Nephron progenitor cell (in vitro differentiated cells): ENCODE measurements around the gene MICA.

Experiments used
- DNase-seq: peaks from one replicate; pipeline ENCODE4 v3.0.0; 2021
- H3K27ac Mint-ChIP-seq: 2 replicates; pipeline ENCODE4 v1.8.0; 2021; ENCODE audit warnings: mild to moderate bottlenecking, moderate library complexity, mixed read lengths
- H3K27me3 Mint-ChIP-seq: 2 replicates; pipeline ENCODE4 v1.8.0; 2021; ENCODE audit warnings: mild to moderate bottlenecking, low read depth, mixed read lengths; ENCODE audit not compliant: poor library complexity
- H3K36me3 Mint-ChIP-seq: 2 replicates; pipeline ENCODE4 v1.8.0; 2021; ENCODE audit warnings: low read depth, mixed read lengths
- H3K4me1 Mint-ChIP-seq: 2 replicates; pipeline ENCODE4 v1.8.0; 2021; ENCODE audit warnings: mixed read lengths
- H3K4me3 Mint-ChIP-seq: 2 replicates; pipeline ENCODE4 v1.8.0; 2021; ENCODE audit warnings: mild to moderate bottlenecking, moderate library complexity, mixed read lengths
- H3K9me3 Mint-ChIP-seq: 2 replicates; pipeline ENCODE4 v1.8.0; 2021; ENCODE audit warnings: mild to moderate bottlenecking, moderate library complexity, mixed read lengths
- TF ChIP-seq, protein P1 (sequence below): fragments of 200-600 bp; sonication (generic); IDR thresholded peaks from 2 replicates; pipeline ENCODE4 v1.5.0; 2021; ENCODE audit warnings: antibody characterized with exemption

Gene MICA

DNA sequence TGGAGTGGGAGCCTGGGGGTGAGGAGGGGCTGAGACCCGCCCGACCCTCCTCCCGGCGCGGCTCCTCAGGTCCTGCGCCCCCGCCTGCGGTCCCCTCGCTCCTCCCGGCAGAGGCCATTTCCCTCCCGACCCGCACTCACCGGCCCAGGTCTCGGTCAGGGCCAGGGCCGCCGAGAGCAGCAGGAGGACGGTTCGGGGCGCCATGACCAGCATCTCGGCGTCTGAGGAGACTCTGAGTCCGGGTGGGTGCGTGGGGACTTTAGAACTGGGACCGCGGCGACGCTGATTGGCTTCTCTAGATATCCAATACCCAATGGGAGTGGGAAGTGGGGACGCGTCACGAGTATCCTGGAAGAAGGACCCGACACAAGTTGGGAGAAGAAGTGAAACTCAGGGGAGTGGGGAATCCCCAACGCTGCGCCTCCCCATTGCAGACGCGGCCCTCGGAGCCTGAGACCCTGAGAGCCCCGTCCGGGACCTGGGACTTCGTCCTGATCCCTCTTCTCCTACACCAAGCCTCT, 46.4 kb upstream of the MICA start, which contains the start of gene HLA-B:
TSS of gene HLA-B (minus strand) at position 234 of the 521 bp plus-strand sequence. CDS start at position 213, 21 bp downstream.
- H3K4me1 Mint-ChIP-seq, result peaks cover 5% of the 10 kb centered on the region
- DNase-seq, result peak; percentile 49
- TF ChIP-seq, protein P1, sequence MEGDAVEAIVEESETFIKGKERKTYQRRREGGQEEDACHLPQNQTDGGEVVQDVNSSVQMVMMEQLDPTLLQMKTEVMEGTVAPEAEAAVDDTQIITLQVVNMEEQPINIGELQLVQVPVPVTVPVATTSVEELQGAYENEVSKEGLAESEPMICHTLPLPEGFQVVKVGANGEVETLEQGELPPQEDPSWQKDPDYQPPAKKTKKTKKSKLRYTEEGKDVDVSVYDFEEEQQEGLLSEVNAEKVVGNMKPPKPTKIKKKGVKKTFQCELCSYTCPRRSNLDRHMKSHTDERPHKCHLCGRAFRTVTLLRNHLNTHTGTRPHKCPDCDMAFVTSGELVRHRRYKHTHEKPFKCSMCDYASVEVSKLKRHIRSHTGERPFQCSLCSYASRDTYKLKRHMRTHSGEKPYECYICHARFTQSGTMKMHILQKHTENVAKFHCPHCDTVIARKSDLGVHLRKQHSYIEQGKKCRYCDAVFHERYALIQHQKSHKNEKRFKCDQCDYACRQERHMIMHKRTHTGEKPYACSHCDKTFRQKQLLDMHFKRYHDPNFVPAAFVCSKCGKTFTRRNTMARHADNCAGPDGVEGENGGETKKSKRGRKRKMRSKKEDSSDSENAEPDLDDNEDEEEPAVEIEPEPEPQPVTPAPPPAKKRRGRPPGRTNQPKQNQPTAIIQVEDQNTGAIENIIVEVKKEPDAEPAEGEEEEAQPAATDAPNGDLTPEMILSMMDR, result no peak
- peak within 1 kb of the TSS; percentile 79 for H3K4me3 Mint-ChIP-seq
- no peaks in the 10 kb centered on the region for H3K36me3 Mint-ChIP-seq
- H3K27me3 Mint-ChIP-seq, result peaks cover 100% of the 10 kb centered on the region
- no peak within 1 kb of the TSS for H3K27ac Mint-ChIP-seq
- peaks cover 16% of the 10 kb centered on the region for H3K9me3 Mint-ChIP-seq

DNA sequence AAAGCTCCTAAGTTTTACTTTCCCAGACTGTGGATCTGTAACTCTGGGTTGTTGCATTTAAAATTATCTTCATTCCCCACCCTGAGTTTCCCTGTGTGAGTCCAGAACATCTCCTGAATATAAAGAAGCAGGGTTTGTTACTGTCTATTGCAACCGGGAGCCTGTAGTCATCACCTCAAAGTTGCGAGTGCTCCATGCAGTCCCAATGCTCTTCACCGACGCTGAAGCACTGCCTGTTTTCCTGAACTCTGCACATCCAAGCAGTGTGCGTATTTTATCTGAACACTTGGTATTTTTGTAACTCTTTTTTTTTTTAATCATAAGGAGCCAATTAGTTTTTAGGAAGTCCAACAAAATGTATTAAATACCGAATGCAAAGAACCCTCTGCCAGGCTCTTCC, 45.5 kb upstream of the MICA start:
- H3K9me3 Mint-ChIP-seq, result peaks cover 17% of the 10 kb centered on the region
- H3K36me3 Mint-ChIP-seq, result no peaks in the 10 kb centered on the region
- H3K27ac Mint-ChIP-seq, result no peak overlapping the region
- no peak for DNase-seq
- no peak overlapping the region for H3K4me3 Mint-ChIP-seq
- peaks cover 5% of the 10 kb centered on the region for H3K4me1 Mint-ChIP-seq
- H3K27me3 Mint-ChIP-seq, result peaks cover 100% of the 10 kb centered on the region
- TF ChIP-seq, protein P1, result no peak

DNA sequence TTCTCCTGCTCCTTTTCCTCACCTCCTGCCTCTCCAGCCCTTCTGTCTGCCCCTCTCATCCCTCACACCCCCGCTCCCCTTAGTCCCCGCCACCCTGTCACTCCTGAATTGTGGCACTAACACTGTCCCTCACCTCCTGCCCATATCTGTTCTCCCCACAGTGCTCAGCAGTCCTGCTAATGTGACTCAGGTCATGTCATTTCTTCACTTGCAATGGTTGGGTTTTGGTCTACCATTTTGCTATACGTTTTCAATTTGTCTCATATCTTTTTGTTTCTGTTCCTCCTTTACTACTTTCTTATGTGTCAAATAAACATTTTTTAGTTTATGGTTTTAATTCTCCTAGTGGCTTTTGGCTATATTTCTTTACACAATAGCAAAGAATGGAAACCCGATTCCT, 45.1 kb upstream of the MICA start:
- TF ChIP-seq, protein P1, result no peak
- Mint-ChIP-seq H3K27me3 (peaks cover 100% of the 10 kb centered on the region), H3K36me3 (no peaks in the 10 kb centered on the region), H3K4me3 (no peak overlapping the region), H3K27ac (no peak overlapping the region), H3K9me3 (peaks cover 17% of the 10 kb centered on the region), H3K4me1 (peaks cover 5% of the 10 kb centered on the region)
- DNase-seq, result no peak

DNA sequence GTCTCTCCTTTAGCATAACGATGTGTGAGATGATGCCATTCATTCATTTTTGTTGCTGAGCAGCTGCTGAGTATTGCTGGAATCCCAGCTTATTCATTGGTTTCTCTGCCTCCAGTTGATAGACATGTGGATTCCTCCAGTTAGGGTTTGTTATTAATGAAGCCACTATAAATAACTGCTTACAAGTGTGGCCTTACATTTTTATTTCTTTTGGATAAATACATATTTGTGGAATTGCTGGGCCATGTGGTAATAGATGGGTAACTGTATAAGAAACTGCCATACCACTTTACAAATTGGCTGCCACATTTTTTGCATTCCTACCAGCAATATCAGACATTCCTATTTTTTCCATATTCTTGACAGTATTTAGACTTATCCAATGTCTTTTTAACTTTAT, 43.8 kb upstream of the MICA start:
- Mint-ChIP-seq H3K4me3 (no peak overlapping the region), H3K27ac (no peak overlapping the region), H3K36me3 (no peaks in the 10 kb centered on the region), H3K27me3 (peaks cover 100% of the 10 kb centered on the region), H3K4me1 (peaks cover 5% of the 10 kb centered on the region), H3K9me3 (peaks cover 17% of the 10 kb centered on the region)
- TF ChIP-seq, protein P1, result no peak
- DNase-seq, result no peak

GRCh38 chr6:31362751-31363150, 40.6 kb upstream of the MICA start:
- no peak overlapping the region for H3K27ac Mint-ChIP-seq
- H3K4me1 Mint-ChIP-seq, result peaks cover 4% of the 10 kb centered on the region
- H3K4me3 Mint-ChIP-seq, result no peak overlapping the region
- peaks cover 100% of the 10 kb centered on the region for H3K27me3 Mint-ChIP-seq
- peaks cover 17% of the 10 kb centered on the region for H3K9me3 Mint-ChIP-seq
- TF ChIP-seq, protein P1, result no peak
- no peaks in the 10 kb centered on the region for H3K36me3 Mint-ChIP-seq
- DNase-seq, result no peak

GRCh38 chr6:31363811-31364210, 39.6 kb upstream of the MICA start:
- Mint-ChIP-seq H3K27me3 (peaks cover 100% of the 10 kb centered on the region), H3K4me3 (no peak overlapping the region), H3K27ac (no peak overlapping the region), H3K36me3 (no peaks in the 10 kb centered on the region), H3K9me3 (peaks cover 17% of the 10 kb centered on the region), H3K4me1 (peaks cover 4% of the 10 kb centered on the region)
- no peak for DNase-seq
- TF ChIP-seq, protein P1, result no peak
